NCI-H345 treated with DMSO at 0.1 percent for 48 hours (cell line): ENCODE results near the gene CLCN1.

ENCODE experiments used
- DNase-seq: peaks from one replicate; lab custom pipeline; 2025; ENCODE audit not compliant: unreplicated experiment; lab: John Stamatoyannopoulos, UW

The CLCN1 gene

DNA sequence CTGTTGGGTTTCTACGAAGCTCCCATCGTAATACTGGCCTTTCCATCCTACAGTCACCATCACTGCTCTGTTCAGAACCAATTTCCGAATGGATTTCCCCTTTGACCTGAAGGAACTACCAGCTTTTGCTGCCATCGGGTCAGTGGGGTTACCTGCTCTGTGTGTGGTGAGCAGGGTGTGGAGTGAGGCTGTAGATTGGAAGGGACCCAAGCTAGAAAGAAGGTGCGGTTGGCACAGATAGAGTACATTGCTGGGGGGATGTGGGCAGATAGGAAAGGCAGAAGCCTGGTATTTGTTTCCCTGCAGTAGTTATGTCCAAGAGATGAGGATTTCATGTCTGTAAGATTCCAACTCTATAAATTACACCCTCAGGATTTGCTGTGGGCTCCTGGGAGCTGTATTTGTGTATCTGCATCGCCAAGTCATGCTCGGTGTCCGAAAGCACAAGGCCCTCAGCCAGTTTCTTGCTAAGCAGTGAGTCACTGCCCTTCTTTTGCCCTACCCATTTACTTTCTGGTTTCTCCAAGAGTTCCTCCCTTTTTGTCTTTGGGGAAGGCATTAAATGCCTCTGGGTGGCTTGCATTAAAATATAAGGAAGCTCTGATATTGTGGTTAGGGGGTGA lies 15.4 kb downstream of the CLCN1 start:
- DNase-seq, result no peak

DNA sequence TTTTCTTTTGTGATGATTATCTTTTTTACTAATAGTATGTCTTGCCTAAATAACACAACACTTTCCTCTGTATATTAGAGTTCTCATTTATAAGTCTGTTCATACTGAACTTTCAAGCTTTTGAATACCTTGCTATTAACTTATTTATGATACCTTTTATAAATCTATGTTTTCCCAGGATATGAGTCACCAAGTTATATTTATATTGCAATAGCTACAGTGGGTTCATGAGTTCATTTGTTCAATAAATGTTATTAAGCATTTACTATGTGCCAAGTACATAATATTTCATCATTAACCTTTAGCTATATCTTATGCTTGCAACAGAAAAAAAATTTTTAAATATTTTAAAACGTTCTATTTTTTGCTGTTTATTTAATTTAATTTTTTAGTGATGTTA lies 18.3 kb downstream of the CLCN1 start:
- no peak for DNase-seq

DNA sequence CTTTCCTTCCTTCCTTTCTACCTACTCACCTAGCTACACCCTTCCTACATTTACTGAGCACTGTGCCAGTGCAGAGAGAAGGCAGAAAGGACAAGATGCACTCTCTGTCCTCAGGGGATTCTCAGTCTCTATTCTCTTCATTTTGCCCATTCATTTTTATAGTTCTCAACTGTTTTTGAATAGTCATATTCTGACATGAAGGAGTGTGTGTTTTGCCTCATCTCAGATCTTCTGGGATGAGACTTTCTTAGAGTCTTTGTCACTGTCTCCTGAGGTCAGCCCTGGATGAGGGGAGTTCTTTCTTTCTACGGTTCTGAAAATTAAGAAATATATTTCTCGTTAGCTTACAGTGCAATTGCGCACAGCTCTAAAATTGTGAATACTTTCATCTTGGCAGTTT lies 21.3 kb downstream of the CLCN1 start:
- DNase-seq, result no peak

DNA sequence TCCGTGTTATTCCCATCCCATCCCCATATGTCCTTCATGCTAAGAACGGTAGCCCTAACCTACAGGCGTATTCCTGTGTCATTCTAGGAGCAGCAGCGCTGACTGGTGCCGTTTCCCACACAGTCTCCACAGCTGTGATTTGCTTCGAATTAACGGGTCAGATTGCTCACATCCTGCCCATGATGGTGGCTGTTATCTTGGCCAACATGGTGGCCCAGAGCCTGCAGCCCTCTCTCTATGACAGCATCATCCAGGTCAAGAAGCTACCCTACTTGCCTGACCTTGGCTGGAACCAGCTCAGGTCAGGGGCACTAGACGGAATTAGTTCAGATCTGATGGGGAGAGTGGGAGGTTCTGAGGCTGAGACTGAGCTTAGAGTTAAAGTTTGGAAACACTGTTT lies 25.9 kb downstream of the CLCN1 start:
- DNase-seq, result no peak

DNA sequence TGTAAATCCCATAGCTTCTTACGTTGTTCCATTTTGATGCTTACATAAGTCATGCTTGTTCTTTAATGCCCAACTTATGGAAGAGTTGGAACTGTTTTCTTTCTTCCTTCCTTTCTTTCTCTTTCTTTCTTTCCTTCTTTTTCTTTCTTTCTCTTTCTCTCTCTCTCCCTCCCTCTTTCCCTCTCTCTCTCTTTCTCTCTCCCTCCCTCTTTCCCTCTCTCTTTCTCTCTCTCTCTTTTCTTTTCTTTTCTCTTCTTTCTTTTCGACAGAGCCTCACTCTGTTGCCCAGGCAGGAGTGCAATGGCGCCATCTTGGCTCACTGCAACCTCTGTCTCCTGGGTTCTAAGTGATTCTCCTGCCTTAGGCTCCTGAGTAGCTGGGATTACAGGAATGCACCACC lies 27.7 kb downstream of the CLCN1 start:
- no peak for DNase-seq

- DNase-seq, result no peak
These were observed 29.6 kb downstream of the CLCN1 start for GRCh38 chr7:143345428-143345900.

DNA sequence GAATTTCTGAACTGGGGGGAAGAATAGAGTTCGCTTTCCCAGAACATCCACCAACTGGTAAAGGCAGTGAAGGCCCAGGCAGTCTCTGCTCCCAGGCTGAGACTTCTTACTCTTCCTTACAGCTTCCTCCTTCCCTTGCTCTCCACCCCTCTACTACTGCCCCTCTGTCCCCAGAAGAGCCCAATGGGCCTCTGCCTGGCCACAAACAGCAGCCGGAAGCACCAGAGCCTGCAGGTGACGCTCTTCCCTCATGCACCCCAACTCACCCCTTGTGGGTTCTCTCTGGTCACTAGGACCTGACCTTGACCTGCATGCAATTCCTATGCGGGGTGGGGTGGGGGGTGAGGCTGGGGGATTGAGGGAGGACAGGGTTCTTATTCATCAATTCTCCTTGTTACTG lies 30.1 kb downstream of the CLCN1 start:
- DNase-seq, result no peak

- no peak for DNase-seq
These were observed 32.0 kb downstream of the CLCN1 start for GRCh38 chr7:143347950-143348349.

GRCh38 chr7:143351060-143351459 lies 35.1 kb downstream of the CLCN1 start:
- DNase-seq, result no peak

GRCh38 chr7:143351574-143351973 lies 35.7 kb downstream of the CLCN1 start:
- no peak for DNase-seq

DNA sequence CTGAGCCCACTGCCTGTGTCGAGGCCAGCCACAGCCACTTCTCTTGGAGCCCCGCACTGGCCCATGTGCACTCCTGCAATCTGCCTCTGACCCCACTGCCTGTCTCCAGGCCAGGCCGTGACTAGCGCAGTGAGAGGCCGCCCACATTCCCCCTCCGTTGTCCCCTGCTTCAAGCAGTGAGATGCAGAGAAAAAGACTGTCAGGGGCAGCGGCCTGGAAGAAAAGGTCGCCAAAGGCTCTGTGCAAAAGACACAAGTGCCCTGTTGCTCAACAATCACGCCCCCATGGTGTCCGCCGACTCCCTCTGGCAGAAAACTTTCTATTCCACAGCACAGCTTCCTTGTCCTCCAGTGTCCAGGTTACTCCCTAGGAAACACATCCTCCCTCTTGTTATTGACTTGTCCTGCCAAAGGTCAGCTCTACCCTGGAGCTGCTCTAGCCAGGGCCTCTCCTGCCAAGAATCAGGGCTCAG lies 36.7 kb downstream of the CLCN1 start:
- DNase-seq, result no peak

- DNase-seq, result no peak
These were observed 38.5 kb downstream of the CLCN1 start for GRCh38 chr7:143354376-143354775.

GRCh38 chr7:143354965-143355364 lies 39.1 kb downstream of the CLCN1 start:
- no peak for DNase-seq

- DNase-seq, result no peak
These were observed 39.8 kb downstream of the CLCN1 start for GRCh38 chr7:143355450-143356385.

- DNase-seq, result no peak
These were observed 40.6 kb downstream of the CLCN1 start for GRCh38 chr7:143356414-143357050.

GRCh38 chr7:143358626-143359025 lies 42.7 kb downstream of the CLCN1 start:
- no peak for DNase-seq

GRCh38 chr7:143359771-143360353 lies 44.0 kb downstream of the CLCN1 start:
- no peak for DNase-seq

DNA sequence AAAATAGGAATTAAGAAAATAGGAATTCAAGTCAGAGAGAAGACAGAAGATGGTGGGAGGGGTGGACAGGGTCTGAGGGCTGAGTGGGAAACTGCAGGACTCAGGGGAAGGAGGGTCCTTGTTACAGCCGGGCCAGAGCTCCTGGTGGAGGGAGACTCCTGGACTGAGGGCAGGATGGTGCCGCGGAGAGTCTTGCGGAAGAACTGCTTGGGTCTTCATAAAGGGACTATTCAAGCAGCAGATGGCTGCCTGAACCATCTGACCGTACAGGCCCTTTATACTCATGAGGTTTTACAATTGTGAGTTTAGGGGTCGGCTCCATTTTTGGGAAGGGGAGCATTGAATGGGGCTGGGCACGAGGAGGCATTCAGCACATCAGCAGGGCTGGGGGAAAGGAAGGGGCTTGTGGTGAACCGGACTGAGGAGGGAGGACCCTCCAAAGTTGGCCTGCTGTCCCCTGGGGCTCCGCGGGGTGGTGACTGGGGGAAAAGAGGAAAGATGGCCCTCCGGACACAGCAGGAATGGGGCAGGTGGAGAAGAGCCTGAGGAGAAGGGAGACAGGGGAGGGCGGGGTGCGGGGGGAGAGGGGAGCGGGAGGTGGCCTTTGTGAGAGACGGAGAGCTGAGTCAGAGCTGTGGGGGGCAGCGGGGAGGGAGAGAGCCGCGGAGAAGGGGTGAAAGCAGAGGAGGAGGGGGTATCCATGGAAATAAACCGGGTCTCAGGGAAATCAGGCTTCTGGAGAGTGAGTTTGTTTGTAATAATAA lies 45.1 kb downstream of the CLCN1 start:
- peak; percentile 36 for DNase-seq

GRCh38 chr7:143361552-143362130 lies 45.7 kb downstream of the CLCN1 start:
- peak; percentile 36 for DNase-seq
